Endothelial cell (in vitro differentiated cells): ENCODE results near the gene C11orf65. TPM values are rescaled to one million over a fixed set of nuclear protein-coding genes. Genes with fewer than 3 reads are reported as not detected.

Experiments used
- DNase-seq: peaks from one replicate; pipeline ENCODE4 v3.0.0; 2021; ENCODE audit warnings: low spot score
- H3K27ac Mint-ChIP-seq: one replicate; pipeline ENCODE4 v1.8.0; 2021; ENCODE audit warnings: mixed read lengths, inconsistent platforms; ENCODE audit not compliant: unreplicated experiment
- H3K27me3 Mint-ChIP-seq: one replicate; pipeline ENCODE4 v1.8.0; 2021; ENCODE audit warnings: mild to moderate bottlenecking, moderate library complexity, mixed read lengths, inconsistent platforms; ENCODE audit not compliant: unreplicated experiment
- H3K36me3 Mint-ChIP-seq: one replicate; pipeline ENCODE4 v1.8.0; 2021; ENCODE audit warnings: mild to moderate bottlenecking, low read depth, mixed read lengths, inconsistent platforms; ENCODE audit not compliant: unreplicated experiment
- H3K4me1 Mint-ChIP-seq: one replicate; pipeline ENCODE4 v1.8.0; 2021; ENCODE audit warnings: mild to moderate bottlenecking, mixed read lengths, inconsistent platforms; ENCODE audit not compliant: unreplicated experiment
- H3K4me3 Mint-ChIP-seq: one replicate; pipeline ENCODE4 v1.8.0; 2021; ENCODE audit warnings: mild to moderate bottlenecking, mixed read lengths, inconsistent platforms; ENCODE audit not compliant: unreplicated experiment
- H3K9me3 Mint-ChIP-seq: one replicate; pipeline ENCODE4 v1.8.0; 2021; ENCODE audit warnings: mixed read lengths, inconsistent platforms; ENCODE audit not compliant: unreplicated experiment
- CTCF ChIP-seq: fragments of 200-600 bp; sonication (generic); IDR thresholded peaks from one replicate; pipeline ENCODE4 v1.5.0; 2021; ENCODE audit warnings: antibody characterized with exemption; ENCODE audit not compliant: unreplicated experiment
- long read RNA-seq: library from polyadenylated mRNA; unstranded; transcript quantifications from one replicate; pipeline ENCODE4 v2.0.0, GENCODE V29; 2020; ENCODE audit not compliant: unreplicated experiment
- total RNA-seq: library from RNA; stranded (reverse); fragmentation: NEBNext Ultra II Directional; extraction: Animal tissue kit (Norgen Biotek cat#: 25700); gene quantifications from one replicate; pipeline ENCODE4 v1.2.1, GENCODE V29; 2021; ENCODE audit not compliant: unreplicated experiment

Gene C11orf65
- total RNA-seq = 0.69 TPM
- long read RNA-seq = 0 reads

- no peaks in the 10 kb centered on the region for H3K36me3 Mint-ChIP-seq
- DNase-seq = peak; percentile 93
- no peak for TF ChIP-seq CTCF
- H3K27me3 Mint-ChIP-seq = peaks cover 3% of the 10 kb centered on the region
- H3K4me3 Mint-ChIP-seq = peak within 1 kb of the TSS; percentile 93
- peaks cover 3% of the 10 kb centered on the region for H3K4me1 Mint-ChIP-seq
- peak within 1 kb of the TSS; percentile 100 for H3K27ac Mint-ChIP-seq
- no peaks in the 10 kb centered on the region for H3K9me3 Mint-ChIP-seq
Measured at GRCh38 chr11:108467091-108467823, at the start of gene C11orf65. C11orf65 (minus strand) TSS chr11:108467529; CDS start chr11:108461559, 5,970 bp downstream.

- Mint-ChIP-seq H3K4me3 (no peak overlapping the region), H3K36me3 (no peaks in the 10 kb centered on the region), H3K27ac (no peak overlapping the region), H3K4me1 (no peaks in the 10 kb centered on the region), H3K27me3 (no peaks in the 10 kb centered on the region), H3K9me3 (no peaks in the 10 kb centered on the region)
- no peak for DNase-seq
- no peak for TF ChIP-seq CTCF
Measured at GRCh38 chr11:108516125-108516524, 48.8 kb upstream of the C11orf65 start.

- no peaks in the 10 kb centered on the region for H3K27me3 Mint-ChIP-seq
- H3K9me3 Mint-ChIP-seq = no peaks in the 10 kb centered on the region
- H3K27ac Mint-ChIP-seq = no peak overlapping the region
- DNase-seq = no peak
- H3K36me3 Mint-ChIP-seq = no peaks in the 10 kb centered on the region
- no peak for TF ChIP-seq CTCF
- H3K4me3 Mint-ChIP-seq = no peak overlapping the region
- no peaks in the 10 kb centered on the region for H3K4me1 Mint-ChIP-seq
Measured at GRCh38 chr11:108512708-108513107, 45.4 kb upstream of the C11orf65 start.

GRCh38 chr11:108511851-108512474 lies 44.6 kb upstream of the C11orf65 start:
- Mint-ChIP-seq H3K4me3 (no peak overlapping the region), H3K27ac (no peak overlapping the region), H3K9me3 (no peaks in the 10 kb centered on the region), H3K4me1 (no peaks in the 10 kb centered on the region), H3K27me3 (no peaks in the 10 kb centered on the region), H3K36me3 (no peaks in the 10 kb centered on the region)
- DNase-seq = no peak
- no peak for TF ChIP-seq CTCF
